ENCODE measurements around the gene CLMN.
A peak's percentile ranks its signal among the peaks of the same experiment; 100 is the strongest.

Gene CLMN

GRCh38 chr14:95340201-95340697 is 20.5 kb upstream of the CLMN start:
- Histone ChIP-seq H3K27ac (no peak overlapping the region), H3K36me3 (no peaks in the 10 kb centered on the region), H3K9me3 (ENCODE audit: severe bottlenecking) (no peaks in the 10 kb centered on the region), H3K27me3 (ENCODE audit: insufficient read depth, low read depth, severe bottlenecking) (no peaks in the 10 kb centered on the region), H3K4me3 (ENCODE audit: low read depth, low read length) (no peak overlapping the region)
- peak; percentile 64 for DNase-seq
- no peak for TF ChIP-seq CTCF (IDR thresholded peaks at IDR 0.05; ENCODE audit: low read depth, low read length)

GRCh38 chr14:95339301-95339865 is 19.7 kb upstream of the CLMN start:
- no peak overlapping the region for H3K27ac ChIP-seq
- no peaks in the 10 kb centered on the region for H3K36me3 ChIP-seq
- no peak overlapping the region for H3K4me3 ChIP-seq (ENCODE audit: low read depth, low read length)
- no peak for TF ChIP-seq CTCF (IDR thresholded peaks at IDR 0.05; ENCODE audit: low read depth, low read length)
- no peak for DNase-seq
- no peaks in the 10 kb centered on the region for H3K9me3 ChIP-seq (ENCODE audit: severe bottlenecking)
- no peaks in the 10 kb centered on the region for H3K27me3 ChIP-seq (ENCODE audit: insufficient read depth, low read depth, severe bottlenecking)

- Histone ChIP-seq H3K9me3 (ENCODE audit: severe bottlenecking) (no peaks in the 10 kb centered on the region), H3K27ac (no peak overlapping the region)
These were observed 18.7 kb upstream of the CLMN start for GRCh38 chr14:95338436-95338835.

GRCh38 chr14:95337041-95337595 is 17.4 kb upstream of the CLMN start:
- no peak overlapping the region for H3K4me3 ChIP-seq (ENCODE audit: low read depth, low read length)
- DNase-seq = no peak
- H3K36me3 ChIP-seq = no peaks in the 10 kb centered on the region
- H3K27ac ChIP-seq = no peak overlapping the region
- TF ChIP-seq CTCF (IDR thresholded peaks at IDR 0.05; ENCODE audit: low read depth, low read length) = no peak
- no peaks in the 10 kb centered on the region for H3K9me3 ChIP-seq (ENCODE audit: severe bottlenecking)
- no peaks in the 10 kb centered on the region for H3K27me3 ChIP-seq (ENCODE audit: insufficient read depth, low read depth, severe bottlenecking)

More at GRCh38 chr14:95338436-95338835, 18.7 kb upstream of the CLMN start:
- no peak for DNase-seq
- no peaks in the 10 kb centered on the region for H3K36me3 ChIP-seq
- H3K4me3 ChIP-seq (ENCODE audit: low read depth, low read length) = no peak overlapping the region
- no peak for TF ChIP-seq CTCF (IDR thresholded peaks at IDR 0.05; ENCODE audit: low read depth, low read length)
- H3K27me3 ChIP-seq (ENCODE audit: insufficient read depth, low read depth, severe bottlenecking) = no peaks in the 10 kb centered on the region

- no peak overlapping the region for H3K4me3 ChIP-seq (ENCODE audit: low read depth, low read length)
- no peak for DNase-seq
These were observed 16.6 kb upstream of the CLMN start for GRCh38 chr14:95336192-95336760.

More at GRCh38 chr14:95336192-95336760, 16.6 kb upstream of the CLMN start:
- no peak overlapping the region for H3K27ac ChIP-seq
- H3K36me3 ChIP-seq = no peaks in the 10 kb centered on the region
- H3K9me3 ChIP-seq (ENCODE audit: severe bottlenecking) = no peaks in the 10 kb centered on the region
- TF ChIP-seq CTCF (IDR thresholded peaks at IDR 0.05; ENCODE audit: low read depth, low read length) = no peak
- H3K27me3 ChIP-seq (ENCODE audit: insufficient read depth, low read depth, severe bottlenecking) = no peaks in the 10 kb centered on the region

Data from WERI-Rb-1 (cell line).